ENCODE results near the gene GPR153.

DNA sequence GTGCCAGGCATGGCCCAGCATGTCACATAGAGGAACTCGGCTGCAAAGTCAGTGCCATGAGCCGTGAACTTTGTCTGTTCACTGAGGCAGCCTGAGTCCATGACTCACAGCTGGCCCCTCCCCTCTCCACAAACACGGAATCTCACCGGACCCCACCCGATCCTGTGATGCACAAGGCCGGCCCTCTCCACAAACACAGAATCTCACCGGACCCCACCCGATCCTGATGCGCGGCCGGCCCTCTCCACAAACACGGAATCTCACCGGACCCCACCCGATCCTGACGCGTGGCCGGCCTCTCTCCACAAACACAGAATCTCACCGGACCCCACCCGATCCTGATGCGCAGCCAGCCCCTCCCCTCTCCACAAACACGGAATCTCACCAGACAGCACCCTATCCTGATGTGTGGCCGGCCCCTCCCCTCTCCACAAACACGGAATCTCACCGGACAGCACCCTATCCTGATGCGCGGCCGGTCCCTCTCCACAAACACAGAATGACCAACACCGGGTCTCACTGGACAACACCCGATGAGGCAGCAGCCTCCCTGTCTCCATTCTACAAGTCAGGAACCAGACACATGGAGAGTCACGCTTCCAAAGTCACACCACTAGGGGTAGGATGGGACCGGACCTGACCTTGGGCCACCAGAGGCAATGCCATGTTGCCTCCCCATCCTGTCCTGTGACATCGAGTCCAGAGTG is 39.6 kb upstream of the GPR153 start:
- TF ChIP-seq, protein P1, sequence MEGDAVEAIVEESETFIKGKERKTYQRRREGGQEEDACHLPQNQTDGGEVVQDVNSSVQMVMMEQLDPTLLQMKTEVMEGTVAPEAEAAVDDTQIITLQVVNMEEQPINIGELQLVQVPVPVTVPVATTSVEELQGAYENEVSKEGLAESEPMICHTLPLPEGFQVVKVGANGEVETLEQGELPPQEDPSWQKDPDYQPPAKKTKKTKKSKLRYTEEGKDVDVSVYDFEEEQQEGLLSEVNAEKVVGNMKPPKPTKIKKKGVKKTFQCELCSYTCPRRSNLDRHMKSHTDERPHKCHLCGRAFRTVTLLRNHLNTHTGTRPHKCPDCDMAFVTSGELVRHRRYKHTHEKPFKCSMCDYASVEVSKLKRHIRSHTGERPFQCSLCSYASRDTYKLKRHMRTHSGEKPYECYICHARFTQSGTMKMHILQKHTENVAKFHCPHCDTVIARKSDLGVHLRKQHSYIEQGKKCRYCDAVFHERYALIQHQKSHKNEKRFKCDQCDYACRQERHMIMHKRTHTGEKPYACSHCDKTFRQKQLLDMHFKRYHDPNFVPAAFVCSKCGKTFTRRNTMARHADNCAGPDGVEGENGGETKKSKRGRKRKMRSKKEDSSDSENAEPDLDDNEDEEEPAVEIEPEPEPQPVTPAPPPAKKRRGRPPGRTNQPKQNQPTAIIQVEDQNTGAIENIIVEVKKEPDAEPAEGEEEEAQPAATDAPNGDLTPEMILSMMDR (IDR thresholded peaks at IDR 0.05; ENCODE audit: low read length), result no peak
- no peak for TF ChIP-seq EZH2 (IDR thresholded peaks at IDR 0.05; ENCODE audit: borderline replicate concordance, low read length)
